KBM-7 (cell line): Measurements from ENCODE around the gene C19orf73.

Experiments
- DNase-seq: peaks from one replicate; pipeline ENCODE4 v3.0.0-alpha.2; 2015
- in situ Hi-C: fragments of 300-500 bp; cut with MboI; formaldehyde crosslinking; loops from 2 replicates; pipeline ENCODE4 v1.14.3; 2020; ENCODE audit warnings: low sequenced_read_pairs, low pct_unique_long_range_greater_than_20kb, mixed read lengths

C19orf73 gene

GRCh38 chr19:49109569-49110233 is 9.2 kb downstream of the C19orf73 start:
- no peak for DNase-seq
- in situ Hi-C loops, result no loop called here

DNA sequence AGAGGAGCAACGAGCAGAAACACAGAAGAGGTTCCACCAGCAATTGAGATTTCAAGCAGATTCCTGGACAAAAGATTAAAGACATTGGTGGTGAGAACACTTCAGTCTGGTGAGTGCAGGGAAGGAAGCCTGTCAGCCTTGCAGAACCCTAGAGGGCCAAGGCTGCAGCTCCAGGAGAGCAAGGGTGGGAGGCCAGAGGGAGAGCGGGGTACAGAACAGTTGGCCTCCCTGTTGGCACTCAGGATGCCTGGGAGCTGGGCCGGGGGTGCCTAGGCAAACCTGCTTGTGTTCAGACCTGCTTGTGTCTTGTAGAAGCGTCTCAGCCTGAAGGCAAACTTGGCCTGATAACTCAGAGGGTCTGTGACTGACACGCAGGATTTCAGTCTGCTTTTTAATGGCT is 9.9 kb downstream of the C19orf73 start:
- in situ Hi-C loops, result no loop called here
- no peak for DNase-seq

DNA sequence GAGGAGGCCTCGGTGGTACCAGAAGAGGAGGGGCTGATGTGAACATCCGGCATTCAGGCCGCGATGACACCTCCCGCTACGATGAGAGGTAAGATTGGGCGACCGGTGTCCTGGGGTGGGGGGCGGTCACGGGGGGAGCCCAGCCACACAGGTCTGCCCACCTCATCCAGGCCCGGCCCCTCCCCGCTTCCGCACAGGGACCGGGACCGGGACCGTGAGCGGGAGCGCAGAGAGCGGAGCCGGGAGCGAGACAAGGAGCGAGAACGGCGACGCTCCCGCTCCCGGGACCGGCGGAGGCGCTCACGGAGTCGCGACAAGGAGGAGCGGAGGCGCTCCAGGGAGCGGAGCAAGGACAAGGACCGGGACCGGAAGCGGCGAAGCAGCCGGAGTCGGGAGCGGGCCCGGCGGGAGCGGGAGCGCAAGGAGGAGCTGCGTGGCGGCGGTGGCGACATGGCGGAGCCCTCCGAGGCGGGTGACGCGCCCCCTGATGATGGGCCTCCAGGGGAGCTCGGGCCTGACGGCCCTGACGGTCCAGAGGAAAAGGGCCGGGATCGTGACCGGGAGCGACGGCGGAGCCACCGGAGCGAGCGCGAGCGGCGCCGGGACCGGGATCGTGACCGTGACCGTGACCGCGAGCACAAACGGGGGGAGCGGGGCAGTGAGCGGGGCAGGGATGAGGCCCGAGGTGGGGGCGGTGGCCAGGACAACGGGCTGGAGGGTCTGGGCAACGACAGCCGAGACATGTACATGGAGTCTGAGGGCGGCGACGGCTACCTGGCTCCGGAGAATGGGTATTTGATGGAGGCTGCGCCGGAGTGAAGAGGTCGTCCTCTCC is 11.1 kb downstream of the C19orf73 start:
- in situ Hi-C loops, result no loop called here
- DNase-seq, result no peak

GRCh38 chr19:49106648-49107135 is 12.3 kb downstream of the C19orf73 start:
- in situ Hi-C loops, result no loop called here
- DNase-seq, result peak; percentile 69

- in situ Hi-C loops, result no loop called here
- DNase-seq, result no peak
Observed at GRCh38 chr19:49104229-49104864, 14.6 kb downstream of the C19orf73 start.

DNA sequence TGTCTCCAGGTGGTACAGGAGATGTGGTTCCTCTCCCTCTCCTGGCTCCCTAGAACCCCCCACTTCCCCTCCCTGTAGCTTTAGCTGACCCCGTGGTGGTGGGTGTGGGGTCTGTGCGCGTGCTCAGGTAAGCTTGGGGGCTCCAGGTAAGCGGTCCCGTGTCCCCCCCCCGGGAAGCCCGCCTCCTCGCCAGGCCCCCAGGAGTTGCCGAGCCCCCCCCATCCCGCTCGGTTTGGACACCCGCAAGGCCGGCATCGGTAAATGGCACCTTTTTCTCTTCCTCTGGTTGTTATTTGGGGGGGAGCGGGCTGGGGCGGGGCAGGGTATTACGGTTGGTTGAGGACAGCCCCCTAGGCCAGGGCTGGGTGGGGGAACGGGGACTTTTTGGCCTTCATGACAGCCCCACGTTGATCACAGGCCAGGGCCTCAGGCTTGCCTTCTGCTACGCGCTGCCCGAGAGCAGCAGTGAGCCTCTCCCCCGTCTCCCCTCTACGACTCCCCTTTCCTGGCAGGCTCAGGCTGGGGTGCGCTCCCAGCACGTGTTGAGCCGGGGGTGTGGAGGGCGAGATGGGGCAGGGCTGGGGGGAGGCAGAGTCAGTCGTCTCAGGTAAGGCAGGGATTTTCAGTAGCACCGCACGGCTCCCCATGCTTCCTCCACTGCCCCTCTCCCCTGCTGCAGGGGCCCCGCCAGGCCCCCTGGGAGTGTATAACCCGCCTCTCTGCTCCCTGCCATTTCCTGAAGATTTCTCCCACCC is 15.4 kb downstream of the C19orf73 start:
- no peak for DNase-seq
- in situ Hi-C loops, result no loop called here

DNA sequence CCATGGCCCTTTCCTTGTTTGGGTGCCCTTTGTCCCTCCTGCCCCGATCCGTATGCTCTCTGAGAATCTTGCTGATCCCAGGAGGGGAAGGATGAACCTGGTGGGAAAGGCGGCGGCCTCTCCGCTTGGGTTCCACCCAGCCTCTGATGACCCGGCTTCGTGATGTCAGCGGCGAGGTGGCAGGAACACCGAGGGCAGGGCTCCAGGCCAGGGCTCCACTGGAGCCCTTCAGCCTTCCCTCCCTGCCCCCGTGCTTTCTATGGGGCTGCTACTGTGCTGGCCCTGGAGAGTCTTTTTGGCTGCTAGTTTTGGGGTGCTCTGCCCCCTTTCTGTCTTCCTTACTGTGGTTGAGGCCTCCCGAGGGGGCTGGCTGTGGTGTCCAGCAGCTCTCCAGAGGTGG is 16.6 kb downstream of the C19orf73 start:
- in situ Hi-C loops, result no loop called here
- DNase-seq, result no peak

DNA sequence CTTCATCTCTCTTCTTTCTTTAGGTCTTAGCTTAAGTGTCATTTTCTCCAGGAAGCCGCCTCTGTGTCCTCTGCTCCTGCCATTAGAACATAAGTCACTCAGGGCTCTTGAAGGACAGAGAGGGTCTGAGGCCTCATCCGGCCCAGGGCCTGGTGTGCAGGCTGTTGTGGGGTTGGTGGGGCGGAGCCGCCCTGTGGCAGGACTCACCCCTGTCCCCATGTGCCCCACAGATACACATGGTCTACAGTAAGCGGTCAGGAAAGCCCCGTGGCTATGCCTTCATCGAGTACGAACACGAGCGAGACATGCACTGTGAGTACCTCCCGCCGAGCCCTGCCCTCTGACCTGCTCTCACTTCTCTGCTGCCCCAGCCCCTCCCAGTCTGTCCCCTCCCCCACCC is 17.8 kb downstream of the C19orf73 start:
- in situ Hi-C loops, result no loop called here
- DNase-seq, result no peak

- in situ Hi-C loops, result no loop called here
- DNase-seq, result no peak
Observed at GRCh38 chr19:49098795-49099194, 20.1 kb downstream of the C19orf73 start.

DNA sequence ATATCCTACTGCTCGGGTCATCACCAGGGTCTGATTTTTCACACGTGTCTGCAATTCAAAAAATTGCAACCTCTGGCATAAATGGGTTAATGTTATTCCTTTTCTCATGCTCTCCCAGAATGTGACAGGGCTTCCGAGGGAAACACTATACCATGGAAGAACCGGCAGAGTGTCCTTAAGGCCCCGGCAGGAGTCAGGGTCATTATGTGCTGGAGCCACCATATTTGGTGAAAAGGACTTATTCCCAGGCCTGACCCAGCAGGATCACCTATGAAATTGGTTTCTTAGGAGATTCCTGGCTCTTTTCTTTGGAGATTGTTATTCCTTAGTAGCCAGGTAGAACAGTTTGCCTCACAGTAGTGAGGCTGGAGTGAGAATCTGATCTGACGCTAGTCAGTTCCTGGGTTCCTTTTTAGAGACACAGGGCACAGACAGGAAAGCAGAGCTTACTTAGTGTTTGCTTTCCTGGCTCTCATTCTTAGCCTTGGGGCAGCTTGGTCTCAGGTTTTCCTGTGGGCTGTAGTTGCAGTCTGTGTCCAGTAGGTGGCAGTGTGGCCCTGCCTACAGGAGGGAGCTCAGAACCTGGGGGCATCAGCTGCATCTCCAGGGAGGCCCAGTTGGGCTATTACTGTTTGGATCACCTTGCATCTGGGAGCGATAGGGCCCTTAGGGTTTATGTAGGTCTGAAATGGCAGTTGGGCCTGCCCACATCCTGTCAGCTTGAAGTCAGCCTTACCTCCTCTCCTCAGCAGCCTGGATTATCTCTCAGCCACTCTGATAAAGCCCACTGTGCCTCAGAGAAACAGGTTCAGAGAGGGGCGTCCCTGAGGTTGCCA is 21.3 kb downstream of the C19orf73 start:
- in situ Hi-C loops, result no loop called here
- DNase-seq, result peak; percentile 86

DNA sequence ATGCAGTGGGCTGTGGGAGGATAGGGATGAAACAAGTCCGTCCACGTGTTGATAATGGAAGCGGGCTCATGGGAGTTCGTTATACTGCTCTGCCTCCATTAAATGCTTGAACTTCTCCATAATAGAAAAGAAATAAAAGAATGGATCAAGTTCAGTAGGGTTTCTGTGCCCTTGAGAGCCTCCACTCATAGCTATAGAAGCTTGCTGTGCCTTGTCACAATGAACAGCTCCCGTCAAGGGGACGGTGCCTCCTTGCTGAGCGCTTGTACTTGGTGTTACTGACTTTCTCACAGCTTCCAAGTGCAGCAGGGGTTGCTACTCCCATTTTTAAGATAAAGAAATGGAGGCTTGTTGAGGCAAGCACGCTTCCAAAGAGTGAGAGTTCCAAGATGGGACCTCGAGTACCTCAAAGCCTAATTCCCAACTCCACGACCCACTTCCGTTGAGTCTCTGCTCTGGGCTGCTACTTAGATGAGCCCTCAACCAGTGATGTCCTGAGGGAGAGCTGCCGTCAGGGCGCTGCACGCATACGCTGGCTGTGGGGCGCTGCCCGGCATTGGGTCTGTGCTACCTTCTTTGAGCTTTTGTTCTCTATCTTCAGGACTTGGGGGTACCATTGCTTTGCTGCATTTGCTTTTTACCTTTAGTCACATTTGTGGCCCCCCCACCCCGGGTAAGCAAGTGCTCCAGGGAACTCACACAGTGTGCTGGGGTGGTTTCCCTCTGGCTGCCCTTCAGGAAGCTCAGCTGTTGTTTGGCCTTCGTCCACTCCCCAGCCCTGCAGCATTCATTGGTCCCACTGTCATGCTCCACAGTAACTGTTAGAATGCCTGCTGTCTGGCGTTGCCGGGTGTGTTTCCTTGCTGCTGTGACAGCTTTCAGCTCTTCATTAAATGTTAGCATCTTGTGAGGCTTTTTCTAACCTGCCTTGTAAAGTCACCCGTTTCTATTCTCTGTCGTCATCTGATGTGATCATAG is 24.1 kb downstream of the C19orf73 start:
- in situ Hi-C loops, result no loop called here
- DNase-seq, result no peak

- in situ Hi-C loops, result no loop called here
Observed at GRCh38 chr19:49092686-49093085, 26.3 kb downstream of the C19orf73 start.

DNA sequence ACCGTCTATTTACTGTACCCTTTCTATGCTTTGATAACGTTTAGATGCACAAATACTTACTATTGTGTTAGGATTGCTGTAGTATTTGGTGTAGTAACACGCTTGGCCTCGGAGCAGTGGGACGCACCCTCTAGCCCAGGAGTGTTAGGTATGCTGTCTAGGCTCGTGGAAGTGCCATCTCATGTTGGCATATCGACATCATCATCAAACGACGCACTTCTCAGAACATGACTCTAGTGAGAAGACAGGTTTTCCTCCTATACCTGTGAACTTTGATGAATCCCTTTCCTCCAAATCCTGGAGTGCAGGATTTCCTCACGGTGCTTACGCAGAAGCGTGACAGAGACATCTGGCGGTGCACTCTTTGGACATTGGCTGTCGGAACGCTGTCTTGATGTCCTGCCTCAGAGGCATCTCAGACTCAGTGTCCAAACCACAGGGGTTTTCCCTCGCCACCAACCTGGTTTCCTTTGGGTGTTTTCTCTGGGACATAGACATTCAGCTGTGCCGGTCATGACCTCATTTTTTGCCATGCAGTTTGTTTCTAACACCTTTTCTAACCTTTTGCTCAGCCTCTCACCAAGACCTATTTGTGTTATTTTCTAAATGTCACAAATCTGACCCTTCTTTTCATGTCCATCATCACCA is 27.4 kb downstream of the C19orf73 start:
- in situ Hi-C loops, result no loop called here
- DNase-seq, result no peak

More at GRCh38 chr19:49092686-49093085, 26.3 kb downstream of the C19orf73 start:
- DNase-seq, result no peak

DNA sequence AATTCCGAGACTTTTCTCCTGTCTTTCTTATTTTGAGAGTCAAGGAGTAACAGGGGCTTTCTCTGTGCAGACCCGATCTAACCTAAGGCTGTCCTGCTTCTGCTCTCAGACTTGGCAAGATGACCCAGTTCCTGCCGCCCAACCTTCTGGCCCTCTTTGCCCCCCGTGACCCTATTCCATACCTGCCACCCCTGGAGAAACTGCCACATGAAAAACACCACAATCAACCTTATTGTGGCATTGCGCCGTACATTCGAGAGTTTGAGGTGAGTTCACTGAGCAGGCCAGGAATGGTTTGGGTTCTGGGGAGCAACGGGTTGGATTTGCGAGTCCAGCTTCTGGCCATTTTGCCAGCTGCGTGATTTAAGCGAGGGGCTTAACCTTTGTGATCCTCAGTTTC is 32.6 kb downstream of the C19orf73 start:
- in situ Hi-C loops, result no loop called here
- DNase-seq, result no peak

- in situ Hi-C loops, result no loop called here
- no peak for DNase-seq
Observed at GRCh38 chr19:49085868-49086232, 33.1 kb downstream of the C19orf73 start.

DNA sequence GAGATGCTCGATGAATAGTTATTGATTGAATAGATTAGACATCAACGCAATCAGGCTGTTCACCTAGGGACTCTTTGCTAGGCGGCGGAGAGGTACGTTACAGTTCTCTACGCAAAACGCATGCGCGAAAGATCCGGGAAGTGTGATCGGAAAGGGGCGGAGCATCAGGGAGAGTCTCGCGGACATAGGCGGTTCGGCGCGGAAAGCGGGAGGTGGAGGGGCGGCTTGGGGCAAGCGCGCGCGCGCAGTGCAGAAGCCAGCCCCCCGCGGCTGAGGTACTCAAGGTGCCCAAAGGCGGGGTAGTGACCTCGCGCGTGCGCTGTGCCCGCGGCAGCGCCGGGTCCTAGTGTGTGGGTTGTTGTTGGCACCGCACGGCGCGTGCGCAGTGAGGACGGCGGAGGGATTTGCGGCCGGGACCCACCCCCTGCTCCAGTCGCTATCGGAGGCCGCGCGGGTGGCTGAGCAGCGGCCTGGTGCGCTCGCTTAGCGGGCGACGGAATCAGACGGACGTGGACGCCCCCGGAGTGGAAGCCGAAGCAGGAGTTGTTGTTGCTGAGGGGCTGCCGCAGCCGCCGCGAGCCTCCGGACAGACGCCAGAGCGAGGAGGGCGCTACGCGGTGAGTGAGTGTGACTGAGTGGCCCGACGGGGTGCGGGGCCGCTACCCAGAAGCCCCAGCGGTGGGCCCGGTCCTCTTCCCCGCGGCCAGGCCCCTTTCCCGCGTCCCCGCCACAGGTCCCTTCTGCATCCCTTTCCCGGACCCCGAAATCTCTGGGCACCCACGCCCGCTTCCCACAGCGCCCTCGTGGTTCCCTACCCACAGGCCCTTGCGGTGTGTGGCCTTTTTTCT is 33.7 kb downstream of the C19orf73 start, which contains the start of gene SNRNP70:
Gene SNRNP70 (plus strand): TSS at position 432 of the 848 bp plus-strand sequence. CDS start 964 bp downstream, outside the sequence.
- in situ Hi-C loops, result no loop called here

More for the DNA sequence above, 33.7 kb downstream of the C19orf73 start, which contains the start of gene SNRNP70:
- DNase-seq, result peak; percentile 99
